GM21786 (cell line): ENCODE data around the gene B4GALT3.
A peak's percentile ranks its signal among the peaks of the same experiment; 100 is the strongest.

Source experiments
- ATAC-seq: cut with Tn5 transposase; IDR thresholded peaks from one replicate; pipeline ENCODE4 v1.9.1; 2021; ENCODE audit not compliant: unreplicated experiment

The B4GALT3 gene

GRCh38 chr1:161188381-161188780 lies 11.1 kb upstream of the B4GALT3 start:
- no peak for ATAC-seq

DNA sequence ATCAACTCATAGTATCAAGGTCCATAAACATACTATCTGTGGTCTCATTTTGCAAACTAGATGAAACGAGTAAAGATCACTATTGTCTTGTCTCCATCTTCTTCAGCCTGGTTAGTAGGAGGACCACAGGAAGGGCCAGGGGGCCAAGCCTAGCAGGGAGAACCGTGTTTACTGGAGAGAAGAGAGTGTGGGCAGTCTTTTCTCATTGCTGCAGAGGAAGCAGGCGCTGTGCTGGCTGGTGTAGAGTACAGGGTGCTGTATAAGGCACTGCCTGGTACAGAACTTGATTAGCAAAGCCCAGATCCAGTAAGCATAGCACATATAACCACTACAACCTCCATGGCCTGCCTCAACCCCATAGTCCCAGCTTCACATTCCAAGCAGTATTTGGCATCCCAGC lies 10.0 kb upstream of the B4GALT3 start:
- no peak for ATAC-seq

GRCh38 chr1:161185732-161186311 lies 8.5 kb upstream of the B4GALT3 start:
- no peak for ATAC-seq

DNA sequence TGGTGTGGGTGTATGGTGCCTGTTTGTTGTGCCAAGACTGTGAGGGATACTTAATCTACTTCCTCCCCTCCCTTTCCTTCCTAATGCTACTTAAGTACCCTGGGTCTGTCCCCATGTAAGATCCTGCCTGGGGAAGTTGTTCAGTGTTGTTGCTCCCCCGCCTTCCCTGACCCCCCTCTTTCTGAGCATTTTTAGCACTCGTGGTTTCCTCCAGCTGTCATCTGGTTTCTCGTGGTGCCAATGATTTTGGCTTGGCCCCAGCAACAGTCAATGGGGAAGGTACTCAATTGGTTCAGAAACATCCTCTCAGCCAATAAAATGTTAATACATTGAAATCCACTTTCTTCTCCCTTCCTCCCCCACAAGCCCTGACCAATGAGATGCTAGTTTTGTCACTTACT lies 8.0 kb upstream of the B4GALT3 start:
- peak; percentile 69 for ATAC-seq

DNA sequence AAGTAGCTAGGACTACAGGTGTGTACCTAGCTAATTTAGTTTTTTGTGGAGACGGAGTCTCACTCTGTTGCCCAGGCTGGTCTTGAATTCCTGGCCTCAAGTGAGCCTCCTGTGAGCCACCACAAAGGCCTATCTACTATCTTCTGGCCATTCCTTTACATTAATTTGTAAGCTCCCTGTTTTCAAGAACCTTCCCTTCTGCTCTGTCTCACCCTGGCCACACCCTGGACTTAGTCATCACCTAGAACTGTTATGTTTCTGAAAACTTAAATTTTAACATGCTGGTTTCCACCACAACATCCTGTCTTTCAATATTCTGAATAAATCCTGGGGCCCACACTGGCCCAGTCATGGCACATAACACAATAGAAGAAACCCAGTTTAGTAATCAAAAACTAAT lies 4.9 kb upstream of the B4GALT3 start:
- peak; percentile 55 for ATAC-seq

- no peak for ATAC-seq
These were observed 3.3 kb upstream of the B4GALT3 start for GRCh38 chr1:161180639-161181038.

- ATAC-seq = no peak
These were observed 2.4 kb upstream of the B4GALT3 start for GRCh38 chr1:161179698-161180097.

GRCh38 chr1:161177936-161178244 lies 583 bp upstream of the B4GALT3 start:
- ATAC-seq = no peak

GRCh38 chr1:161176468-161177111 lies 717 bp downstream of the B4GALT3 start:
- peak; percentile 19 for ATAC-seq

GRCh38 chr1:161175771-161176453 lies 1.4 kb downstream of the B4GALT3 start:
- ATAC-seq = no peak

DNA sequence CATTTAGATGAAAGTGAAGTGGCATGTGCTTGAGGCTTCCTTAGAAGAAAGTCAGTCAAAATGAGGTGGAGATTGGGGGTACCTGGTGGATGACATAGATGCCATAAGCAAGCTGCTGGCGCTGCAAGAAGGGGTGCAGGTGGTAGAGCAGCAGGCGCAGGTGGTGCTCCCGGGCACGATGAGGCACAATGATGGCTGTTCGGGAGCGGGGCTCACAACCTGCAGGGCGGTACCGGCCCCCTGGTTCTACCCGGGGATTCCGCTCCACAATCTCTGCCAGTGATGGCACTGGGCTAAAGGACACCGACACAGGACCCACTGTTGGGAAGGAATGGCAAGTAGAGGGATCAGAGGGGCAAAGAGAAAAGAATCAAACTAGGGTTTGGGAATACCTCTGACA lies 2.4 kb downstream of the B4GALT3 start:
- no peak for ATAC-seq

DNA sequence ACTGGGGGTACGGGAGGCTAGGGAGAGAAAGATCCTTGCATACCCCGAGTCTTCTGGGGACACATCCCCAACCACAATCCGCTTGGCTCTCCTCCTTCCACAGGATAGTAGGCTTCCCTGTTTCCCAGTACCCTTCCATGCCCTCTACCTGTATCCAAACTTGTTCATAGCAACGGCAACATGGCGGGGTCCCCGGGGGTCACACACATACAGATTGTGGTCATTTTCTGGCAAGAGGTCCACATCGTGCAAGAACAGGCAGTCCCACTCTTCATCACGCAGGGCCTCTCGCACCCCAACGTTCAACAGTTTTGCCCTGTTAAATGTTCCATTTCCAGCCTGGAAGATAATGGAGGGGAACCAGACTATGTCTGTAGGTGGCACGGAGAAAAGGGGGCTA lies 3.6 kb downstream of the B4GALT3 start:
- ATAC-seq = no peak

GRCh38 chr1:161172776-161173376 lies 4.4 kb downstream of the B4GALT3 start:
- no peak for ATAC-seq

DNA sequence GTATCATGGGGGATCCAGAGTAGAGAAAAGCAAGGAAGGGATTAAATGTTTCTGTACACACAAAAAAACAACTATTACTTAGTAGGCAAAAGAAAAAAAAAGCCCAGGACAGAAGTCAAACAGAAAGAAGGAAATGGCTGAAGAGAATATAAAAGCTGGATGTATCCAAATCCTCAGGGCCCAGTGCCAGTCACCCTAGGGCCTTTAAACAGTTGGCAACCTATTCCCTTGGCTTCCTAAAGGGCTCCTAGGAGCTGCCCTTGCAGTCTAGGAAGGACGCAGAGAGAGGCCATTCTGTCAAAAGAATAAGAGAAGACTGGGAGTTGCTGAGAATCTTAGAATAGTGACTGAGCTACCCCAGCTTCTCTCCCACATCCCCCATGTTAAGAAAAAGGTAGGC lies 5.0 kb downstream of the B4GALT3 start:
- no peak for ATAC-seq

DNA sequence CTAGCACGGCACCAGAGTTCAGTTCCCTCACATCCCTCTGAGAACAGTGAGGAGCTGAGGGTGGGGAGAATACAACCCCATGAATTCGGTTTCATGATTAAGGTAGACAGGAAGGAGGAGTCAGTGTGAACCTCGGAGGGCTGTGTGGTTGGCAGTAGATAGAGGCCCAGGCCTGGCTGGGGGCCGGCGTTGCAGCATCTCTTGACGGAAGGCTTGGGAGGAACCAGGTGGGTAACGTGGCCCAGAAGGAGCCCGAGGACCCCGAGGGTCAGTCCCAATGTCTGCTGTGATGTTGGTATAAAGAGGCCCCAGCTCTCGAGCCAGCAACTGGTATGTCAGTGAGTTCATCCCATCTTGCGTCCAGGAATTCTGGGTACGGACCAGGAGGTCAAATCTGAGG lies 5.6 kb downstream of the B4GALT3 start:
- no peak for ATAC-seq

DNA sequence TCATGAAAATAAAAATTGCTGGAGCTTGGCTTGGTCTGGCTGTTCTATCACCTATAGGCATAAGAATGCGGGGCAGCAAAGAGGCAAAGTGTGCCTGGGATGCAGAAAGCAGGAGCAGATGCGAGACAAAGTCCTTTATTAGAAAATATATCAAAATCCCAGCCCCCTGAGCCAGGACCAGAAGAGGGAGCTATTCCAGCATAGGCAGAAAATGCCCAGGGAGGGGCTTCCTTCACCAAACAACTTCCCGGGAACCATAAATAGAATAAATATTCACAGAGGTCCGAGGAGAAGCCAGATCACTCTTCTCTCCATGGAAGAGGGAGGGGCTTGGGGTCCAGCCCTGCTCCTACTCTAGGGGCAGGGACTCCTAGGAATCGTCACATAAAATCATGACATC lies 6.1 kb downstream of the B4GALT3 start:
- ATAC-seq = no peak

DNA sequence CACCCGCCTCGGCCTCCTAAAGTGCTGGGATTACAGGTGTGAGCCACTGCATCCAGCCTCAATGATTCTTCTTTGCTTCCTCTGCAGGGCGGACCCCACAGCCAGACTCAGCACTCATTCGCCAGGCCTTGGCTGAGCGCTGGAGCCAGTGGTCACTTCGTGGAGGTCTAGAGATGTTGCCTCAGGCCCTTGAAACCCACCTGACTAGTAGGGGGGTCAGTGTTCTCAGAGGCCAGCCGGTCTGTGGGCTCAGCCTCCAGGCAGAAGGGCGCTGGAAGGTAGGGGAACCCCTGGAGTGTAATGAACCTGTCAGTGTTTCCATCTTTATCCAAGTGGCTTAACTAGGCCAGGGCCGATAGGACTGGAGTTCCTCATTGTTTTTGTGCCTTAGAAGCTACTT lies 8.4 kb downstream of the B4GALT3 start:
- no peak for ATAC-seq

- no peak for ATAC-seq
These were observed 10.4 kb downstream of the B4GALT3 start for GRCh38 chr1:161166669-161167548.

GRCh38 chr1:161165742-161166668 lies 11.3 kb downstream of the B4GALT3 start, which contains the start of gene PPOX:
PPOX (plus strand) TSS chr1:161166426; CDS start chr1:161166848, 422 bp downstream.
- ATAC-seq = peak; percentile 96
